ENCODE measurements around the gene FNBP1L.
"Not testable (repeated sequence)": the region's sequence is repeated elsewhere in the genome, so short reads cannot be mapped to it uniquely, and the experiment has no call there.

The FNBP1L gene

GRCh38 chr1:93588955-93589354, 141.0 kb downstream of the FNBP1L start:
- no peak for DNase-seq (ENCODE audit: low read depth)
- no peak overlapping the region for H3K4me3 ChIP-seq (ENCODE audit: low read length)
- TF ChIP-seq CTCF (conservative IDR thresholded peaks at IDR 0.05; ENCODE audit: low read length), result no peak

- not testable (repeated sequence) for DNase-seq (ENCODE audit: low read depth)
Measured at GRCh38 chr1:93591291-93591675, 143.4 kb downstream of the FNBP1L start.

GRCh38 chr1:93591676-93592550, 144.0 kb downstream of the FNBP1L start:
- H3K4me3 ChIP-seq (ENCODE audit: low read length), result no peak overlapping the region
- no peak for TF ChIP-seq CTCF (conservative IDR thresholded peaks at IDR 0.05; ENCODE audit: low read length)
- DNase-seq (ENCODE audit: low read depth), result no peak

More at GRCh38 chr1:93591291-93591675, 143.4 kb downstream of the FNBP1L start:
- H3K4me3 ChIP-seq (ENCODE audit: low read length), result not testable (repeated sequence)

- no peak for DNase-seq (ENCODE audit: low read depth)
- TF ChIP-seq CTCF (conservative IDR thresholded peaks at IDR 0.05; ENCODE audit: low read length), result no peak
- H3K4me3 ChIP-seq (ENCODE audit: low read length), result no peak overlapping the region
Measured at GRCh38 chr1:93592551-93592949, 144.6 kb downstream of the FNBP1L start.

- no peak for DNase-seq (ENCODE audit: low read depth)
- TF ChIP-seq CTCF (conservative IDR thresholded peaks at IDR 0.05; ENCODE audit: low read length), result no peak
Measured at GRCh38 chr1:93593854-93594602, 146.1 kb downstream of the FNBP1L start.

GRCh38 chr1:93594603-93594880, 146.6 kb downstream of the FNBP1L start:
- H3K4me3 ChIP-seq (ENCODE audit: low read length), result no peak overlapping the region
- no peak for DNase-seq (ENCODE audit: low read depth)
- TF ChIP-seq CTCF (conservative IDR thresholded peaks at IDR 0.05; ENCODE audit: low read length), result no peak

More at GRCh38 chr1:93593854-93594602, 146.1 kb downstream of the FNBP1L start:
- H3K4me3 ChIP-seq (ENCODE audit: low read length), result no peak overlapping the region

GRCh38 chr1:93595266-93595665, 147.3 kb downstream of the FNBP1L start:
- TF ChIP-seq CTCF (conservative IDR thresholded peaks at IDR 0.05; ENCODE audit: low read length), result no peak
- DNase-seq (ENCODE audit: low read depth), result peak; percentile 85
- H3K4me3 ChIP-seq (ENCODE audit: low read length), result no peak overlapping the region

Measured in AG10803 (cell line).